GM12878 (cell line): ENCODE data around the gene ICAM2. TPM values are rescaled to one million over a fixed set of nuclear protein-coding genes. Genes with fewer than 3 reads are reported as not detected.

ENCODE experiments used
- ATAC-seq: fragments of 200-7000 bp; cut with Tn5 transposase; 3 replicates; pipeline ENCODE4 v1.9.1; 2020; ENCODE audit warnings: mild to moderate bottlenecking, moderate library complexity
- BruUV-seq: library from RNA; stranded (reverse); fragments of 400-500 nt; replicated peaks from 2 replicates; lab custom pipeline; 2021; lab: Mats Ljungman, UMichigan
- CTCF ChIA-PET: fragments of 300-600 bp; sonication (Branson Sonifier 250); formaldehyde crosslinking; extraction: SDS; loops from one replicate; lab custom pipeline; 2021; ENCODE audit warnings: inconsistent platforms; lab: Yijun Ruan, JAX
- POLR2A ChIA-PET: fragments of 350-600 bp; formaldehyde crosslinking; extraction: SDS; loops from one replicate; lab custom pipeline; 2021; ENCODE audit warnings: inconsistent platforms; lab: Charles Lee
- RAD21 ChIA-PET: fragments of 300-600 bp; sonication (Branson Sonifier 250); formaldehyde crosslinking; loops from one replicate; lab custom pipeline; 2023; ENCODE audit warnings: antibody characterized with exemption; ENCODE audit not compliant: unreplicated experiment; lab: Charles Lee
- SMC1A ChIA-PET: fragments of 300-600 bp; sonication (Branson Sonifier 250); formaldehyde crosslinking; loops from one replicate; lab custom pipeline; 2023; ENCODE audit not compliant: unreplicated experiment, uncharacterized antibody; lab: Charles Lee
- DNase-seq: peaks from one replicate; pipeline ENCODE4 v3.0.0-alpha.2; 2011; ENCODE audit warnings: low read depth, low spot score
- FAIRE-seq: peaks from 3 replicates; lab custom pipeline; 2011; peaks lifted over from hg19 to GRCh38; lab: Jason Lieb, UNC
- H2AFZ ChIP-seq: 2 replicates; pipeline ENCODE4 v1.6.0; 2011; ENCODE audit warnings: low read depth, low read length, control low read depth; ENCODE audit not compliant: control insufficient read depth
- H3K27ac ChIP-seq: 2 replicates; pipeline ENCODE4 v1.5.1; 2011; ENCODE audit warnings: control low read depth; ENCODE audit not compliant: control insufficient read depth, insufficient read depth
- H3K27me3 ChIP-seq, 2 experiments: replicated peaks in 1 of 2; 2 replicates each; pipeline versions ENCODE4 v1.6.0 to v1.6.1; 2011; ENCODE audit warnings: low read length in 1 of 2; ENCODE audit not compliant: control insufficient read depth in 2 of 2, insufficient read depth in 2 of 2
- H3K36me3 ChIP-seq, 2 experiments: 2 replicates each; pipeline ENCODE4 v1.5.1; 2011; ENCODE audit warnings: low read length in 1 of 2; ENCODE audit not compliant: control insufficient read depth in 2 of 2, insufficient read depth in 2 of 2
- H3K4me1 ChIP-seq: 2 replicates; pipeline ENCODE4 v1.6.1; 2011; ENCODE audit warnings: mild to moderate bottlenecking, low read length, moderate library complexity, mixed read lengths; ENCODE audit not compliant: control insufficient read depth, insufficient read depth
- H3K4me2 ChIP-seq: 2 replicates; pipeline ENCODE4 v1.6.0; 2011; ENCODE audit warnings: control low read depth; ENCODE audit not compliant: control insufficient read depth, insufficient read depth
- H3K4me3 ChIP-seq: fragments of 200-600 bp; sonication (generic); 2 replicates; pipeline ENCODE4 v1.5.1; 2016
- H3K79me2 ChIP-seq: 2 replicates; pipeline ENCODE4 v1.6.0; 2011; ENCODE audit warnings: low read length; ENCODE audit not compliant: control insufficient read depth, insufficient read depth
- H3K9ac ChIP-seq: 2 replicates; pipeline ENCODE4 v1.8.0; 2011; ENCODE audit warnings: low read length, control low read depth, mixed read lengths; ENCODE audit not compliant: control insufficient read depth, insufficient read depth
- H3K9me3 ChIP-seq: replicated peaks from 3 replicates; pipeline ENCODE4 v1.5.1; 2011; ENCODE audit warnings: mild to moderate bottlenecking, low read length; ENCODE audit not compliant: control insufficient read depth, insufficient read depth
- H4K20me1 ChIP-seq: 2 replicates; pipeline ENCODE4 v1.6.0; 2011; ENCODE audit not compliant: control insufficient read depth, insufficient read depth
- ASH2L ChIP-seq: fragments of 300-600, 200-600 bp; sonication (generic); IDR thresholded peaks from 2 replicates; pipeline ENCODE4 v1.6.1; 2017; ENCODE audit warnings: low read depth, mild to moderate bottlenecking, borderline replicate concordance
- FOXK2 ChIP-seq: fragments of 450-650 bp; IDR thresholded peaks from 2 replicates; pipeline ENCODE4 v1.6.1; 2017; ENCODE audit warnings: mild to moderate bottlenecking, moderate library complexity
- NFIC ChIP-seq: IDR thresholded peaks from 2 replicates; pipeline ENCODE4 v1.6.1; 2012; ENCODE audit warnings: low read depth, mild to moderate bottlenecking, inconsistent platforms, low read length, moderate library complexity
- PAX8 ChIP-seq: fragments of 450-650 bp; IDR thresholded peaks from 2 replicates; pipeline ENCODE4 v1.6.1; 2017; ENCODE audit warnings: mild to moderate bottlenecking, moderate library complexity
- POLR2AphosphoS5 ChIP-seq: IDR thresholded peaks from 2 replicates; pipeline ENCODE4 v1.6.1; 2011; ENCODE audit warnings: mild to moderate bottlenecking, low read length, inconsistent platforms
- RAD51 ChIP-seq: fragments of 450-650 bp; IDR thresholded peaks from 2 replicates; pipeline ENCODE4 v1.6.1; 2016; ENCODE audit warnings: moderate library complexity, mild to moderate bottlenecking, inconsistent platforms
- RCOR1 ChIP-seq: conservative IDR thresholded peaks from 2 replicates; pipeline ENCODE4 v1.6.1; 2012; ENCODE audit warnings: low read depth, low read length, improper control_type of control experiment
- RELA ChIP-seq: fragments of 450-650 bp; IDR thresholded peaks from 2 replicates; pipeline ENCODE4 v1.8.0; 2014; ENCODE audit warnings: borderline replicate concordance; ENCODE audit not compliant: partially characterized antibody
- SREBF1 ChIP-seq: IDR thresholded peaks from 2 replicates; pipeline ENCODE4 v1.6.1; 2012; ENCODE audit warnings: mild to moderate bottlenecking, low read length
- WRNIP1 ChIP-seq: IDR thresholded peaks from 2 replicates; pipeline ENCODE4 v1.6.1; 2011; ENCODE audit warnings: low read depth, low read length, improper control_type of control experiment, borderline replicate concordance
- YY1 ChIP-seq: IDR thresholded peaks from 2 replicates; pipeline ENCODE4 v1.6.1; 2011; ENCODE audit warnings: low read depth, mild to moderate bottlenecking, low read length
- WGBS: methylation state at CpG from one replicate; pipeline ENCODE4 v1.1.6; 2016; ENCODE audit warnings: low lambda C conversion rate; ENCODE audit not compliant: insufficient replicate concordance, insufficient coverage; ENCODE audit errors: missing lambda C conversion rate; 5-methylcytosine and 5-hydroxymethylcytosine counted together
- in situ Hi-C: fragments of 300-500 bp; cut with MboI; formaldehyde crosslinking; loops from 9 replicates; pipeline ENCODE4 v1.14.3; 2018; ENCODE audit warnings: mixed read lengths
- intact Hi-C: fragments of 100-400 bp; cut with micrococcal nuclease; formaldehyde crosslinking; loops from one replicate; pipeline ENCODE4 v1.14.2; 2022; ENCODE audit not compliant: unreplicated experiment
- polyA plus RNA-seq, 11 experiments: library from polyadenylated mRNA; depleted of rRNA in 4 of 11; unstranded in 6 of 11; stranded (reverse) in 5 of 11; fragments of >200 nt; fragmentation: Nextera tagmentation in 4 of 11; fragmentation: Illumina TruSeq in 1 of 11; extraction: Ambion mirVana in 4 of 11; extraction: Trizol in 1 of 11; gene quantifications; 1 replicate in 1 of 11; 2 replicates in 10 of 11; pipeline versions ENCODE4 v1.2.1 to v1.2.3, GENCODE V29; 2011 to 2016; ENCODE audit warnings: inconsistent platforms in 2 of 11, missing spikeins in 2 of 11, low read depth in 1 of 11
- total RNA-seq, 4 experiments: library from RNA; depleted of rRNA in 3 of 4; stranded (reverse); fragments of >200 nt in 3 of 4; fragmentation: Illumina TruSeq in 1 of 4; extraction: Trizol in 1 of 4; gene quantifications; 2 replicates each; pipeline versions ENCODE4 v1.2.1 to v1.2.3, GENCODE V29; 2013 to 2021
- TF ChIP-seq, protein P1 (sequence below): fragments of 150-350 bp; IDR thresholded peaks from 2 replicates; pipeline ENCODE4 v1.6.1; 2014; ENCODE audit warnings: mild to moderate bottlenecking, low read depth, low read length
- TF ChIP-seq, protein P2 (sequence below): IDR thresholded peaks from 2 replicates; pipeline ENCODE4 v1.6.1; 2011; ENCODE audit warnings: borderline replicate concordance, low read depth, mild to moderate bottlenecking, moderate library complexity, low read length; ENCODE audit not compliant: insufficient read depth, poor library complexity, severe bottlenecking
- TF ChIP-seq, protein P3 (sequence below): fragments of 450-650 bp; IDR thresholded peaks from 2 replicates; pipeline ENCODE4 v1.6.1; 2017; ENCODE audit warnings: antibody characterized with exemption, mild to moderate bottlenecking, moderate library complexity
- TF ChIP-seq, protein P4 (sequence below): fragments of 450-650 bp; IDR thresholded peaks from 2 replicates; pipeline ENCODE4 v1.6.1; 2016; ENCODE audit warnings: mild to moderate bottlenecking

ICAM2 gene
- total and polyA plus RNA-seq, 10 of the 15 experiments (the other 5 are each of a cell fraction or from before 2014, with no cell fraction given), result 23.6 to 108 (median 58.1) TPM

DNA sequence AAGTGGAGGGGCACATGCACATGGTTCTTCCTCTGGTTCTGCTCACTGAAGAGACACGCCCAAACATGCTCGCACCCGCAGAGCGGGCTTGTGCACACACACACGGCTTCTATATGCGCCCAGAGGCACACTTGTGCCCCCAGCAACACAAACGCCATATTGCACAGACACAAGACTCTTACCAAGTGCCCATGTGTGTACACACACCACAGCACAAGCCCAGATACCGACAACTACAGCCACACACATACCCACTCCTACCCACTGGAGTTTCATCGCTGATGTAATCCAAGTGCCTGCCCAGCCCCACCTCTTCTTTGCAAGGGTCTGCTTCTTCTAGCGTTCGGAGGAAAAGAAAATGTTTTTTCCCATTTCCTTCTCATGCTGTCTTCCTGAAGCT, 28.8 kb downstream of the ICAM2 start:
- no peak overlapping the region for H3K9ac ChIP-seq
- DNase-seq, result no peak
- no peak overlapping the region for H3K4me2 ChIP-seq
- ATAC-seq, result no peak
- ChIA-PET RAD21 (interaction anchor here (0.7 to 1.2 kb wide), 3 partner anchors 37 to 72 kb away, joined by 3 to 5 read pairs (median 3); no protein-coding TSS in a partner anchor), POLR2A (no interaction called here), SMC1A (interaction anchor here (0.8 to 2.3 kb wide), 7 partner anchors 22 to 72 kb away, joined by 3 to 10 read pairs (median 3); partner anchors contain the start of gene ICAM2), CTCF (interaction anchor here (0.7 to 3.6 kb wide), 8 partner anchors 8 to 142 kb away, joined by 3 to 26 read pairs (median 4); no protein-coding TSS in a partner anchor)
- no peaks in the 10 kb centered on the region for H3K4me1 ChIP-seq
- no peaks in the 10 kb centered on the region for H3K9me3 ChIP-seq
- peaks cover 0 to 3% of the 10 kb centered on the region in 2 experiments for H3K27me3 ChIP-seq
- H2AFZ ChIP-seq, result no peak overlapping the region
- H3K36me3 ChIP-seq, result no peaks in the 10 kb centered on the region
- intact Hi-C loops, result no loop called here
- no TSS peak for BruUV-seq
- no peak overlapping the region for H3K27ac ChIP-seq
- no peak for TF ChIP-seq RCOR1
- no peak for TF ChIP-seq POLR2AphosphoS5
- TF ChIP-seq FOXK2, result no peak
- TF ChIP-seq YY1, result no peak
- TF ChIP-seq NFIC, result no peak
- TF ChIP-seq, protein P1, sequence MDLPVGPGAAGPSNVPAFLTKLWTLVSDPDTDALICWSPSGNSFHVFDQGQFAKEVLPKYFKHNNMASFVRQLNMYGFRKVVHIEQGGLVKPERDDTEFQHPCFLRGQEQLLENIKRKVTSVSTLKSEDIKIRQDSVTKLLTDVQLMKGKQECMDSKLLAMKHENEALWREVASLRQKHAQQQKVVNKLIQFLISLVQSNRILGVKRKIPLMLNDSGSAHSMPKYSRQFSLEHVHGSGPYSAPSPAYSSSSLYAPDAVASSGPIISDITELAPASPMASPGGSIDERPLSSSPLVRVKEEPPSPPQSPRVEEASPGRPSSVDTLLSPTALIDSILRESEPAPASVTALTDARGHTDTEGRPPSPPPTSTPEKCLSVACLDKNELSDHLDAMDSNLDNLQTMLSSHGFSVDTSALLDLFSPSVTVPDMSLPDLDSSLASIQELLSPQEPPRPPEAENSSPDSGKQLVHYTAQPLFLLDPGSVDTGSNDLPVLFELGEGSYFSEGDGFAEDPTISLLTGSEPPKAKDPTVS, result no peak
- no peak for TF ChIP-seq RAD51
- TF ChIP-seq, protein P2, sequence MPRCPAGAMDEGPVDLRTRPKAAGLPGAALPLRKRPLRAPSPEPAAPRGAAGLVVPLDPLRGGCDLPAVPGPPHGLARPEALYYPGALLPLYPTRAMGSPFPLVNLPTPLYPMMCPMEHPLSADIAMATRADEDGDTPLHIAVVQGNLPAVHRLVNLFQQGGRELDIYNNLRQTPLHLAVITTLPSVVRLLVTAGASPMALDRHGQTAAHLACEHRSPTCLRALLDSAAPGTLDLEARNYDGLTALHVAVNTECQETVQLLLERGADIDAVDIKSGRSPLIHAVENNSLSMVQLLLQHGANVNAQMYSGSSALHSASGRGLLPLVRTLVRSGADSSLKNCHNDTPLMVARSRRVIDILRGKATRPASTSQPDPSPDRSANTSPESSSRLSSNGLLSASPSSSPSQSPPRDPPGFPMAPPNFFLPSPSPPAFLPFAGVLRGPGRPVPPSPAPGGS, result no peak
- TF ChIP-seq, protein P3, sequence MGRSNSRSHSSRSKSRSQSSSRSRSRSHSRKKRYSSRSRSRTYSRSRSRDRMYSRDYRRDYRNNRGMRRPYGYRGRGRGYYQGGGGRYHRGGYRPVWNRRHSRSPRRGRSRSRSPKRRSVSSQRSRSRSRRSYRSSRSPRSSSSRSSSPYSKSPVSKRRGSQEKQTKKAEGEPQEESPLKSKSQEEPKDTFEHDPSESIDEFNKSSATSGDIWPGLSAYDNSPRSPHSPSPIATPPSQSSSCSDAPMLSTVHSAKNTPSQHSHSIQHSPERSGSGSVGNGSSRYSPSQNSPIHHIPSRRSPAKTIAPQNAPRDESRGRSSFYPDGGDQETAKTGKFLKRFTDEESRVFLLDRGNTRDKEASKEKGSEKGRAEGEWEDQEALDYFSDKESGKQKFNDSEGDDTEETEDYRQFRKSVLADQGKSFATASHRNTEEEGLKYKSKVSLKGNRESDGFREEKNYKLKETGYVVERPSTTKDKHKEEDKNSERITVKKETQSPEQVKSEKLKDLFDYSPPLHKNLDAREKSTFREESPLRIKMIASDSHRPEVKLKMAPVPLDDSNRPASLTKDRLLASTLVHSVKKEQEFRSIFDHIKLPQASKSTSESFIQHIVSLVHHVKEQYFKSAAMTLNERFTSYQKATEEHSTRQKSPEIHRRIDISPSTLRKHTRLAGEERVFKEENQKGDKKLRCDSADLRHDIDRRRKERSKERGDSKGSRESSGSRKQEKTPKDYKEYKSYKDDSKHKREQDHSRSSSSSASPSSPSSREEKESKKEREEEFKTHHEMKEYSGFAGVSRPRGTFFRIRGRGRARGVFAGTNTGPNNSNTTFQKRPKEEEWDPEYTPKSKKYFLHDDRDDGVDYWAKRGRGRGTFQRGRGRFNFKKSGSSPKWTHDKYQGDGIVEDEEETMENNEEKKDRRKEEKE, result no peak
- TF ChIP-seq SREBF1, result no peak
- no peak for TF ChIP-seq WRNIP1
- no peak for TF ChIP-seq PAX8
- TF ChIP-seq ASH2L, result no peak
- TF ChIP-seq, protein P4, sequence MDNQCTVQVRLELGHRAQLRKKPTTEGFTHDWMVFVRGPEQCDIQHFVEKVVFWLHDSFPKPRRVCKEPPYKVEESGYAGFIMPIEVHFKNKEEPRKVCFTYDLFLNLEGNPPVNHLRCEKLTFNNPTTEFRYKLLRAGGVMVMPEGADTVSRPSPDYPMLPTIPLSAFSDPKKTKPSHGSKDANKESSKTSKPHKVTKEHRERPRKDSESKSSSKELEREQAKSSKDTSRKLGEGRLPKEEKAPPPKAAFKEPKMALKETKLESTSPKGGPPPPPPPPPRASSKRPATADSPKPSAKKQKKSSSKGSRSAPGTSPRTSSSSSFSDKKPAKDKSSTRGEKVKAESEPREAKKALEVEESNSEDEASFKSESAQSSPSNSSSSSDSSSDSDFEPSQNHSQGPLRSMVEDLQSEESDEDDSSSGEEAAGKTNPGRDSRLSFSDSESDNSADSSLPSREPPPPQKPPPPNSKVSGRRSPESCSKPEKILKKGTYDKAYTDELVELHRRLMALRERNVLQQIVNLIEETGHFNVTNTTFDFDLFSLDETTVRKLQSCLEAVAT, result no peak
- no peak for TF ChIP-seq RELA
- FAIRE-seq, result no peak
- in situ Hi-C loops, result no loop called here
- no peaks in the 10 kb centered on the region for H3K79me2 ChIP-seq
- no peaks in the 10 kb centered on the region for H4K20me1 ChIP-seq
- 42% methylated on average over 11 of the region's 11 CpGs for WGBS
- H3K4me3 ChIP-seq, result no peak overlapping the region
